ENCODE measurements around the gene AMY1C. TPM values are rescaled to one million over a fixed set of nuclear protein-coding genes. Genes with fewer than 3 reads are reported as not detected.

Gene AMY1C
- total RNA-seq, 2 donors from 2014 or later, result not detected

DNA sequence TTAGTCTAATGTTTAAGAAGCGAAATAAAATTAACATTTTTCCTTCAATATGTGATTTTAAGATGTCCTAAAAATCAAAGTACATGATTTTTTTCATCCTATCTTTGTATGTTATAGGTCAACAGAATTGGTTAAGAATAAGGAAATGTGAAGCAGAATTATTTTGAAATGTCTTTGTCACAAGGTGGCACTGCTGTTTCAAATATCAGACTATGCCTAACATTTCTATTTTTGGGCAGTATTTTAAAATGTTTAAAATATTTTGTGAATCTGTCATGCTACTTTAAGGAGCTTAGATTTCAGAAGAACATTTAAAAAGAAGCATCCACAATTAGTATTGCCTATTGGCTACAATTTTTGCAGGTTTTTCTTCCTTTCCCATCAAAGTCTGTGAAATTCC, 38.7 kb downstream of the AMY1C start:
- Mint-ChIP-seq H3K4me1 (no peaks in the 10 kb centered on the region), H3K27ac (no peak overlapping the region), H3K27me3 (no peaks in the 10 kb centered on the region), H3K36me3 (ENCODE audit: low read depth) (no peaks in the 10 kb centered on the region), H3K4me3 (no peak overlapping the region)
- H3K9me3 ChIP-seq (ENCODE audit: control insufficient read depth, low read length, poor library complexity, severe bottlenecking), result no peaks in the 10 kb centered on the region
- ATAC-seq, result no peak
- DNase-seq, result no peak

DNA sequence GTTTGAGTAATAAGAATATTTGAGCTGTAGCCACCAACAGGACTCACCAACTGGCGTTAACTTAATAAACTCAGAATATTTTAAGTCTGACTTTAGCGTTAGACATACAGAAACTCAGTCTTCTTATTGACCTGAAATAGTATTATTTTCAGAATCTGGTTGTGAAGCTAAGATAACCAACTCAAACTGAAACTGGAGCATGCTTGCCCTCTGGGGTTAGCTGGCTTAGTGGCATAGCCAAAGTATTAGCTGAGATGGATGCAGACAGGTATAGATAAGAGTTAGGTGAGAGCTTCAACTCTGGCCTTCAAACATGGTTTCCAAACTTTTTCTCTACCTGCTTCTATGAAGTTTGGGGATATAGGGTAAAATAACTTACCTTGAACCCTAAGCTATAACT, 40.5 kb downstream of the AMY1C start:
- Mint-ChIP-seq H3K4me3 (no peak overlapping the region), H3K36me3 (ENCODE audit: low read depth) (no peaks in the 10 kb centered on the region), H3K4me1 (no peaks in the 10 kb centered on the region), H3K27ac (no peak overlapping the region), H3K27me3 (no peaks in the 10 kb centered on the region)
- no peak for ATAC-seq
- no peak for DNase-seq
- no peaks in the 10 kb centered on the region for H3K9me3 ChIP-seq (ENCODE audit: control insufficient read depth, low read length, poor library complexity, severe bottlenecking)

Other genes starting within 250 kb of the AMY1C start
- gene RNPC3, start 224.2 kb upstream of the AMY1C start, total RNA-seq, result 10 to 100 TPM; 43.2 to 53.9 TPM
- gene AMY2B, start 178.3 kb upstream of the AMY1C start, total RNA-seq, result 10 to 100 TPM; 29.3 to 39.4 TPM
- not detected for gene AMY2A, start 132.5 kb upstream of the AMY1C start, total RNA-seq
- gene AMY1A, start 94.1 kb upstream of the AMY1C start, total RNA-seq, result not detected
- not detected for gene AMY1B, start 53.7 kb upstream of the AMY1C start, total RNA-seq